HepG2 (cell line): ENCODE results near the gene PEA15. TPM values are rescaled to one million over a fixed set of nuclear protein-coding genes. Genes with fewer than 3 reads are reported as not detected.
A peak's percentile ranks its signal among the peaks of the same experiment; 100 is the strongest.

Source experiments
- ASH2L ChIP-seq: fragments of 300-600, 200-600 bp; sonication (generic); IDR thresholded peaks from 2 replicates; pipeline ENCODE4 v1.7.0; 2017; ENCODE audit warnings: low read depth, mild to moderate bottlenecking, moderate library complexity, mixed read lengths, low read length; ENCODE audit not compliant: insufficient read length
- CENPX ChIP-seq: sonication (generic); formaldehyde crosslinking; IDR thresholded peaks from 2 replicates; pipeline ENCODE4 v1.9.0; 2021; ENCODE audit warnings: mild to moderate bottlenecking, missing genetic modification reagents, moderate library complexity
- HOXA7 ChIP-seq: sonication (generic); formaldehyde crosslinking; IDR thresholded peaks from 2 replicates; pipeline ENCODE4 v1.8.1; 2022; ENCODE audit warnings: mild to moderate bottlenecking, missing genetic modification reagents, moderate library complexity
- KAT7 ChIP-seq: IDR thresholded peaks from 2 replicates; pipeline ENCODE4 v1.6.1; 2018; ENCODE audit warnings: borderline replicate concordance, missing compliant biosample characterization
- KLF9 ChIP-seq: IDR thresholded peaks from 2 replicates; pipeline ENCODE4 v1.6.1; 2016; ENCODE audit warnings: low read depth
- KMT2A ChIP-seq: sonication (generic); formaldehyde crosslinking; IDR thresholded peaks from 2 replicates; pipeline ENCODE4 v1.4.0; 2020; ENCODE audit warnings: missing genetic modification reagents
- RORA ChIP-seq: sonication (generic); formaldehyde crosslinking; IDR thresholded peaks from 2 replicates; pipeline ENCODE4 v1.5.0; 2020; ENCODE audit warnings: mild to moderate bottlenecking, missing genetic modification reagents, moderate library complexity
- SP2 ChIP-seq: sonication (generic); formaldehyde crosslinking; IDR thresholded peaks from 2 replicates; pipeline ENCODE4 v1.5.1; 2020; ENCODE audit warnings: mild to moderate bottlenecking, missing genetic modification reagents
- SYNCRIP ChIP-seq: fragments of 200-400 bp; formaldehyde crosslinking; IDR thresholded peaks from 2 replicates; pipeline ENCODE4 v1.6.1; 2018; ENCODE audit warnings: mild to moderate bottlenecking, low read depth, low read length; ENCODE audit not compliant: insufficient read depth
- ZNF207 ChIP-seq: fragments of 450-650 bp; IDR thresholded peaks from 2 replicates; pipeline ENCODE4 v1.6.1; 2016; ENCODE audit warnings: antibody characterized with exemption, borderline replicate concordance
- ZNF460 ChIP-seq: sonication (generic); formaldehyde crosslinking; IDR thresholded peaks from 2 replicates; pipeline ENCODE4 v1.5.1; 2020; ENCODE audit warnings: missing genetic modification reagents, mild to moderate bottlenecking, borderline replicate concordance
- ZNF570 ChIP-seq: sonication (generic); formaldehyde crosslinking; IDR thresholded peaks from 2 replicates; pipeline ENCODE4 v1.4.0; 2020; ENCODE audit warnings: mild to moderate bottlenecking, missing genetic modification reagents, borderline replicate concordance
- polyA plus RNA-seq, 8 experiments: library from polyadenylated mRNA; depleted of rRNA in 3 of 8; stranded (reverse) in 7 of 8; unstranded in 1 of 8; fragments of >200 nt; fragmentation: Illumina TruSeq in 4 of 8; extraction: Trizol in 4 of 8; gene quantifications; 2 replicates each; pipeline versions ENCODE4 v1.2.1 to v1.2.3, GENCODE V29; 2011 to 2016; ENCODE audit warnings: low read depth in 4 of 8, missing spikeins in 1 of 8, mixed read lengths in 1 of 8; ENCODE audit not compliant: insufficient read depth in 1 of 8
- total RNA-seq, 5 experiments: library from RNA; depleted of rRNA; stranded (reverse); fragments of >200 nt; fragmentation: Illumina TruSeq; extraction: Trizol; gene quantifications; 2 replicates each; pipeline ENCODE4 v1.2.3, GENCODE V29; 2016; ENCODE audit warnings: low read depth in 1 of 5
- TF ChIP-seq, protein P1 (sequence below): IDR thresholded peaks from 2 replicates; pipeline ENCODE4 v1.6.1; 2016; ENCODE audit warnings: mild to moderate bottlenecking, missing biosample characterization, missing genetic modification reagents
- TF ChIP-seq, protein P2 (sequence below): IDR thresholded peaks from 2 replicates; pipeline ENCODE4 v1.6.1; 2016
- TF ChIP-seq, protein P3 (sequence below): IDR thresholded peaks from 2 replicates; pipeline ENCODE4 v1.6.1; 2016; ENCODE audit warnings: low read depth
- TF ChIP-seq, protein P4 (sequence below), 2 experiments: fragments of 450-650 bp in 1 of 2; sonication (generic) in 1 of 2; formaldehyde crosslinking; IDR thresholded peaks; 2 replicates each; pipeline versions ENCODE4 v1.5.0 to v1.8.0; 2020 to 2022; ENCODE audit warnings: mild to moderate bottlenecking in 1 of 2, missing genetic modification reagents in 1 of 2
- TF ChIP-seq, protein P5 (sequence below): sonication (generic); formaldehyde crosslinking; IDR thresholded peaks from 2 replicates; pipeline ENCODE4 v1.4.0; 2020; ENCODE audit warnings: low read depth, missing genetic modification reagents
- TF ChIP-seq, protein P6 (sequence below): sonication (generic); formaldehyde crosslinking; IDR thresholded peaks from 2 replicates; pipeline ENCODE4 v1.5.0; 2020; ENCODE audit warnings: missing genetic modification reagents, mild to moderate bottlenecking, borderline replicate concordance

PEA15 gene
- total and polyA plus RNA-seq, 2 of the 13 experiments (the other 11 are each of a cell fraction or from before 2014, with no cell fraction given) = 12.1 to 35.2 TPM

DNA sequence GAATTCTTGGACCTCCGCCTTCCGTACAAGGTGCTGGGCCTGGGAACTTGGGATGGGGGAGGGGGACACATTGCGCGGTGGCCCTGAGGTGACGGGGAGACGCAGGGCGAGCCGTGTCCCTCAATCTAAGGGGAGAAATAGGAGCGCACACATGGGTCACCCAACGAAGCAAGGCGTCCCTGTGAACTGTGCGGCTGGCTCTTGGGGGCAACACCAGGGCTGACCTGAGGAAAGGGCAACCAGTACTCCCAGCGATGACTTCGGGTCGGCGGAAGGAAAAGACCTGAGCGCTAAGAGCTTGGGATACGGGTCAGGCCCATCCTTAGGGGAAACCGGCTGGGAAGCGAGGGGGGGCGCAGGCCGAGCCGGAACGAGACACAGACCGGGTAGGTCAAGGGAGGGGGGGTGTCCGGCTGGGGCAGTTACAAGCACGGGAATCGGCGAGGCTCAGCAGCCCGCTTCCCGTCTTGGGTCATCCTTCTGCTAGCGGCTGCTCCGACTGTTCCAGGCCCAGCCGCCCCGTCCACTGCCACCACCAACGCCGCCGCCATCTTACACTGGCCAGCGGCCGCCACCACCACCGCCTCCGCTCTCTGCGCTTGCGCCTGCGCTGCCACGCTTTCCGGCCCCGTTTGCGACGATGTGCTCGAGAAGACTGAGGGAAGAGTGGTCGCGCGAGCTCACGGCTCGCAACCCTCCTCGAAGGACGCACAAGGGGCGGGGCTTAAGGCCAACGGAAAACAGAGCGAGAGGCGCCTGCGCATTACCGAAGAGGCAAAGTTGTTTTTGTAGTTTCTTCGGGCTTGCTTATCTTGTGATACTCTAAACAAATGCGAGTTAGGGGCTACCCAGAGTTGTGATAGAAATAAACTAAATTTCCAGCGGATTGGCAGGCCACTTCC is 57.0 kb downstream of the PEA15 start, which contains the start of gene DCAF8 (continued):
- TF ChIP-seq KLF9 = no peak
- TF ChIP-seq ZNF460 (CRISPR knock-in tag) = no peak
- TF ChIP-seq CENPX = no peak
- TF ChIP-seq, protein P1, sequence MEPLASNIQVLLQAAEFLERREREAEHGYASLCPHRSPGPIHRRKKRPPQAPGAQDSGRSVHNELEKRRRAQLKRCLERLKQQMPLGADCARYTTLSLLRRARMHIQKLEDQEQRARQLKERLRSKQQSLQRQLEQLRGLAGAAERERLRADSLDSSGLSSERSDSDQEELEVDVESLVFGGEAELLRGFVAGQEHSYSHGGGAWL (CRISPR knock-in tag) = peak; percentile 86
- TF ChIP-seq SYNCRIP = no peak
- TF ChIP-seq, protein P2, sequence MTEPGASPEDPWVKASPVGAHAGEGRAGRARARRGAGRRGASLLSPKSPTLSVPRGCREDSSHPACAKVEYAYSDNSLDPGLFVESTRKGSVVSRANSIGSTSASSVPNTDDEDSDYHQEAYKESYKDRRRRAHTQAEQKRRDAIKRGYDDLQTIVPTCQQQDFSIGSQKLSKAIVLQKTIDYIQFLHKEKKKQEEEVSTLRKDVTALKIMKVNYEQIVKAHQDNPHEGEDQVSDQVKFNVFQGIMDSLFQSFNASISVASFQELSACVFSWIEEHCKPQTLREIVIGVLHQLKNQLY (CRISPR knock-in tag) = peak; percentile 62; the same call in 1 of the 2 replicates
- no peak for TF ChIP-seq RORA (CRISPR knock-in tag)
- no peak for TF ChIP-seq ZNF207
- TF ChIP-seq, protein P3, sequence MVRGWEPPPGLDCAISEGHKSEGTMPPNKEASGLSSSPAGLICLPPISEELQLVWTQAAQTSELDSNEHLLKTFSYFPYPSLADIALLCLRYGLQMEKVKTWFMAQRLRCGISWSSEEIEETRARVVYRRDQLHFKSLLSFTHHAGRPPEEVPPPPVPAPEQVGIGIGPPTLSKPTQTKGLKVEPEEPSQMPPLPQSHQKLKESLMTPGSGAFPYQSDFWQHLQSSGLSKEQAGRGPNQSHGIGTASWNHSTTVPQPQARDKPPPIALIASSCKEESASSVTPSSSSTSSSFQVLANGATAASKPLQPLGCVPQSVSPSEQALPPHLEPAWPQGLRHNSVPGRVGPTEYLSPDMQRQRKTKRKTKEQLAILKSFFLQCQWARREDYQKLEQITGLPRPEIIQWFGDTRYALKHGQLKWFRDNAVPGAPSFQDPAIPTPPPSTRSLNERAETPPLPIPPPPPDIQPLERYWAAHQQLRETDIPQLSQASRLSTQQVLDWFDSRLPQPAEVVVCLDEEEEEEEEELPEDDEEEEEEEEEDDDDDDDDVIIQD (CRISPR knock-in tag) = peak; percentile 59; the same call in 1 of the 2 replicates
- TF ChIP-seq KAT7 (CRISPR knock-in tag) = peak; percentile 85; the same call in 1 of the 2 replicates
- TF ChIP-seq, protein P4, sequence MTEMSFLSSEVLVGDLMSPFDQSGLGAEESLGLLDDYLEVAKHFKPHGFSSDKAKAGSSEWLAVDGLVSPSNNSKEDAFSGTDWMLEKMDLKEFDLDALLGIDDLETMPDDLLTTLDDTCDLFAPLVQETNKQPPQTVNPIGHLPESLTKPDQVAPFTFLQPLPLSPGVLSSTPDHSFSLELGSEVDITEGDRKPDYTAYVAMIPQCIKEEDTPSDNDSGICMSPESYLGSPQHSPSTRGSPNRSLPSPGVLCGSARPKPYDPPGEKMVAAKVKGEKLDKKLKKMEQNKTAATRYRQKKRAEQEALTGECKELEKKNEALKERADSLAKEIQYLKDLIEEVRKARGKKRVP (CRISPR knock-in tag; IDR thresholded peaks at IDR 0.05) = peak in 1 of 2 experiments; percentile 70; a peak in 1 of 4 replicates
- no peak for TF ChIP-seq ZNF570 (CRISPR knock-in tag)
- TF ChIP-seq KMT2A (CRISPR knock-in tag) = peak; percentile 90
- TF ChIP-seq HOXA7 (CRISPR knock-in tag) = no peak
- TF ChIP-seq, protein P5, sequence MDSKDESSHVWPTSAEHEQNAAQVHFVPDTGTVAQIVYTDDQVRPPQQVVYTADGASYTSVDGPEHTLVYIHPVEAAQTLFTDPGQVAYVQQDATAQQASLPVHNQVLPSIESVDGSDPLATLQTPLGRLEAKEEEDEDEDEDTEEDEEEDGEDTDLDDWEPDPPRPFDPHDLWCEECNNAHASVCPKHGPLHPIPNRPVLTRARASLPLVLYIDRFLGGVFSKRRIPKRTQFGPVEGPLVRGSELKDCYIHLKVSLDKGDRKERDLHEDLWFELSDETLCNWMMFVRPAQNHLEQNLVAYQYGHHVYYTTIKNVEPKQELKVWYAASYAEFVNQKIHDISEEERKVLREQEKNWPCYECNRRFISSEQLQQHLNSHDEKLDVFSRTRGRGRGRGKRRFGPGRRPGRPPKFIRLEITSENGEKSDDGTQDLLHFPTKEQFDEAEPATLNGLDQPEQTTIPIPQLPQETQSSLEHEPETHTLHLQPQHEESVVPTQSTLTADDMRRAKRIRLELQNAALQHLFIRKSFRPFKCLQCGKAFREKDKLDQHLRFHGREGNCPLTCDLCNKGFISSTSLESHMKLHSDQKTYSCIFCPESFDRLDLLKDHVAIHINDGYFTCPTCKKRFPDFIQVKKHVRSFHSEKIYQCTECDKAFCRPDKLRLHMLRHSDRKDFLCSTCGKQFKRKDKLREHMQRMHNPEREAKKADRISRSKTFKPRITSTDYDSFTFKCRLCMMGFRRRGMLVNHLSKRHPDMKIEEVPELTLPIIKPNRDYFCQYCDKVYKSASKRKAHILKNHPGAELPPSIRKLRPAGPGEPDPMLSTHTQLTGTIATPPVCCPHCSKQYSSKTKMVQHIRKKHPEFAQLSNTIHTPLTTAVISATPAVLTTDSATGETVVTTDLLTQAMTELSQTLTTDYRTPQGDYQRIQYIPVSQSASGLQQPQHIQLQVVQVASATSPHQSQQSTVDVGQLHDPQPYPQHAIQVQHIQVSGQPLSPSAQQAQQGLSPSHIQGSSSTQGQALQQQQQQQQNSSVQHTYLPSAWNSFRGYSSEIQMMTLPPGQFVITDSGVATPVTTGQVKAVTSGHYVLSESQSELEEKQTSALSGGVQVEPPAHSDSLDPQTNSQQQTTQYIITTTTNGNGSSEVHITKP (CRISPR knock-in tag) = no peak
- TF ChIP-seq SP2 (CRISPR knock-in tag) = no peak; the same call in 1 of the 2 replicates
- TF ChIP-seq ASH2L = peak; percentile 77
- TF ChIP-seq, protein P6, sequence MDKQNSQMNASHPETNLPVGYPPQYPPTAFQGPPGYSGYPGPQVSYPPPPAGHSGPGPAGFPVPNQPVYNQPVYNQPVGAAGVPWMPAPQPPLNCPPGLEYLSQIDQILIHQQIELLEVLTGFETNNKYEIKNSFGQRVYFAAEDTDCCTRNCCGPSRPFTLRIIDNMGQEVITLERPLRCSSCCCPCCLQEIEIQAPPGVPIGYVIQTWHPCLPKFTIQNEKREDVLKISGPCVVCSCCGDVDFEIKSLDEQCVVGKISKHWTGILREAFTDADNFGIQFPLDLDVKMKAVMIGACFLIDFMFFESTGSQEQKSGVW (CRISPR knock-in tag) = no peak
